Peyer's patch (tissue), 4 donors: Measurements from ENCODE around the gene EOMES.

ENCODE experiments used
- CTCF ChIP-seq, 6 experiments: fragments of 450-650 bp in 4 of 6; fragments of 200-600 bp in 2 of 6; sonication (generic) in 1 of 6; IDR thresholded peaks; one replicate each; pipeline ENCODE4 v1.5.1; 2017 to 2019; ENCODE audit warnings: antibody characterized with exemption in 6 of 6, mild to moderate bottlenecking in 3 of 6, moderate library complexity in 1 of 6
- POLR2A ChIP-seq, 2 donors: fragments of 450-650 bp; IDR thresholded peaks; one replicate each; pipeline ENCODE4 v1.5.1; 2017; ENCODE audit warnings: antibody characterized with exemption in 2 of 2, mild to moderate bottlenecking in 2 of 2, moderate library complexity in 2 of 2

GRCh38 chr3:27678234-27678633 lies 43.9 kb downstream of the EOMES start:
- TF ChIP-seq POLR2A (IDR thresholded peaks at IDR 0.05) (no peak), CTCF (IDR thresholded peaks at IDR 0.05) (no peak)
